Activated CD8-positive, alpha-beta memory T cell treated with anti-CD3 and anti-CD28 coated beads, Interleukin-2, amount 10 ng/mL, durations not matched to agents 7 days and 5 days (primary cell): ENCODE results near the gene AFAP1L2. TPM values are rescaled to one million over a fixed set of nuclear protein-coding genes. Genes with fewer than 3 reads are reported as not detected.

ENCODE experiments used
- ATAC-seq: fragments of 150-1000 bp; cut with Tn5 transposase; one replicate; pipeline ENCODE4 v1.10.0; 2021; ENCODE audit warnings: moderate library complexity
- CTCF ChIA-PET: fragments of 350-600 bp; sonication (Branson Sonifier 250); formaldehyde crosslinking; loops from one replicate; lab custom pipeline; 2021; ENCODE audit warnings: antibody characterized with exemption; lab: Charles Lee
- DNase-seq: peaks from one replicate; pipeline ENCODE4 v3.0.0-alpha.2; 2020
- H3K27ac Mint-ChIP-seq: one replicate; pipeline ENCODE4 v1.8.0; 2021; ENCODE audit warnings: mild to moderate bottlenecking, mixed read lengths
- H3K27me3 Mint-ChIP-seq: one replicate; pipeline ENCODE4 v1.8.0; 2021; ENCODE audit warnings: mixed read lengths
- H3K36me3 Mint-ChIP-seq: one replicate; pipeline ENCODE4 v1.8.0; 2021; ENCODE audit warnings: mild to moderate bottlenecking, mixed read lengths
- H3K4me1 Mint-ChIP-seq: one replicate; pipeline ENCODE4 v1.8.0; 2021; ENCODE audit warnings: mixed read lengths
- H3K4me3 Mint-ChIP-seq: one replicate; pipeline ENCODE4 v1.8.0; 2021; ENCODE audit warnings: mild to moderate bottlenecking, moderate library complexity, mixed read lengths
- H3K9me3 Mint-ChIP-seq: one replicate; pipeline ENCODE4 v1.8.0; 2022; ENCODE audit warnings: low read depth, mixed read lengths
- total RNA-seq, 2 experiments: library from RNA; stranded (reverse); gene quantifications; one replicate each; pipeline ENCODE4 v1.2.3, GENCODE V29; 2021

AFAP1L2 gene
- total RNA-seq, 2 experiments from 2014 or later = 4.0 to 67.4 TPM

GRCh38 chr10:114311023-114311422 is 93.3 kb downstream of the AFAP1L2 start:
- CTCF ChIA-PET = no interaction called here
- Mint-ChIP-seq H3K36me3 (no peaks in the 10 kb centered on the region), H3K4me1 (no peaks in the 10 kb centered on the region), H3K4me3 (no peak overlapping the region), H3K9me3 (no peaks in the 10 kb centered on the region), H3K27me3 (no peaks in the 10 kb centered on the region), H3K27ac (no peak overlapping the region)
- DNase-seq (no peak), ATAC-seq (no peak)

DNA sequence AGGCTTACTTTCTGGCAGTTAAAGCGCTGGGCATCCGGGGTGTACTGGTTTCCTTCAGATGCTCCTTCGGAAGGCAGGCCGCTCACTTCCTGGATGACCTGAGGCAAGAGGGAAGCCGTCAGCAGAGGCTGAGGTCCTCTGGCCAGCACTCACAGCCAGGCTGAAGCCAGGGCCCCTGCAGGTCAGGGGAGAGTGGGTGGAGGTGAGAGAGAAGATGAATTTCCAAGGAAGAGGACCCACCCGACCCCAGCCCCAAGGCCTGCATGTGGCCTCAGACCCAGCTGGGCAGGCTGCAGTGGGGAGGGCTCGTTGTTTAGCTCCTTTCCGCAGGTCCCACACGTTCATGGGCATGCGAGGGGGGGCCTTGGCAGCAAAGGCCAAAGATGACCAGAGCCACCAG is 94.0 kb downstream of the AFAP1L2 start:
- no peak for ATAC-seq

GRCh38 chr10:114309364-114309651 is 95.0 kb downstream of the AFAP1L2 start:
- no peak overlapping the region for H3K4me3 Mint-ChIP-seq
- H3K4me1 Mint-ChIP-seq = peaks cover 2% of the 10 kb centered on the region
- H3K9me3 Mint-ChIP-seq = no peaks in the 10 kb centered on the region
- CTCF ChIA-PET = no interaction called here
- no peaks in the 10 kb centered on the region for H3K27me3 Mint-ChIP-seq
- H3K36me3 Mint-ChIP-seq = no peaks in the 10 kb centered on the region
- no peak for DNase-seq
- H3K27ac Mint-ChIP-seq = no peak overlapping the region
- no peak for ATAC-seq

More for the DNA sequence above, 94.0 kb downstream of the AFAP1L2 start:
- CTCF ChIA-PET = no interaction called here
- H3K27me3 Mint-ChIP-seq = no peaks in the 10 kb centered on the region
- no peak overlapping the region for H3K4me3 Mint-ChIP-seq
- H3K36me3 Mint-ChIP-seq = no peaks in the 10 kb centered on the region
- H3K9me3 Mint-ChIP-seq = no peaks in the 10 kb centered on the region
- no peaks in the 10 kb centered on the region for H3K4me1 Mint-ChIP-seq
- no peak for DNase-seq
- no peak overlapping the region for H3K27ac Mint-ChIP-seq

GRCh38 chr10:114308531-114309363 is 95.6 kb downstream of the AFAP1L2 start:
- CTCF ChIA-PET = no interaction called here
- peaks cover 8% of the 10 kb centered on the region for H3K4me1 Mint-ChIP-seq
- H3K36me3 Mint-ChIP-seq = no peaks in the 10 kb centered on the region
- DNase-seq (no peak), ATAC-seq (no peak)
- no peaks in the 10 kb centered on the region for H3K27me3 Mint-ChIP-seq
- no peaks in the 10 kb centered on the region for H3K9me3 Mint-ChIP-seq
- no peak overlapping the region for H3K27ac Mint-ChIP-seq
- no peak overlapping the region for H3K4me3 Mint-ChIP-seq

- H3K4me3 Mint-ChIP-seq = no peak overlapping the region
- H3K27ac Mint-ChIP-seq = no peak overlapping the region
- no peaks in the 10 kb centered on the region for H3K36me3 Mint-ChIP-seq
- H3K27me3 Mint-ChIP-seq = no peaks in the 10 kb centered on the region
- CTCF ChIA-PET = no interaction called here
- no peaks in the 10 kb centered on the region for H3K9me3 Mint-ChIP-seq
- ATAC-seq (no peak), DNase-seq (no peak)
- H3K4me1 Mint-ChIP-seq = peaks cover 10% of the 10 kb centered on the region
Observed at GRCh38 chr10:114307731-114308130, 96.6 kb downstream of the AFAP1L2 start.

- Mint-ChIP-seq H3K36me3 (no peaks in the 10 kb centered on the region), H3K27me3 (no peaks in the 10 kb centered on the region), H3K9me3 (no peaks in the 10 kb centered on the region), H3K4me3 (no peak overlapping the region), H3K27ac (no peak overlapping the region), H3K4me1 (peaks cover 10% of the 10 kb centered on the region)
- CTCF ChIA-PET = no interaction called here
- no peak for ATAC-seq
- DNase-seq = no peak
Observed at GRCh38 chr10:114306116-114306973, 98.0 kb downstream of the AFAP1L2 start.

- Mint-ChIP-seq H3K4me3 (peak overlapping the region; percentile 81), H3K36me3 (no peaks in the 10 kb centered on the region), H3K9me3 (no peaks in the 10 kb centered on the region), H3K27me3 (no peaks in the 10 kb centered on the region), H3K4me1 (peaks cover 10% of the 10 kb centered on the region), H3K27ac (no peak overlapping the region)
- DNase-seq (no peak), ATAC-seq (no peak)
- CTCF ChIA-PET = interaction anchor here (3.1 kb wide), 1 partner anchor 154 kb away, joined by 50 read pairs; no protein-coding TSS in a partner anchor
Observed at GRCh38 chr10:114305521-114305925, 98.8 kb downstream of the AFAP1L2 start.

DNA sequence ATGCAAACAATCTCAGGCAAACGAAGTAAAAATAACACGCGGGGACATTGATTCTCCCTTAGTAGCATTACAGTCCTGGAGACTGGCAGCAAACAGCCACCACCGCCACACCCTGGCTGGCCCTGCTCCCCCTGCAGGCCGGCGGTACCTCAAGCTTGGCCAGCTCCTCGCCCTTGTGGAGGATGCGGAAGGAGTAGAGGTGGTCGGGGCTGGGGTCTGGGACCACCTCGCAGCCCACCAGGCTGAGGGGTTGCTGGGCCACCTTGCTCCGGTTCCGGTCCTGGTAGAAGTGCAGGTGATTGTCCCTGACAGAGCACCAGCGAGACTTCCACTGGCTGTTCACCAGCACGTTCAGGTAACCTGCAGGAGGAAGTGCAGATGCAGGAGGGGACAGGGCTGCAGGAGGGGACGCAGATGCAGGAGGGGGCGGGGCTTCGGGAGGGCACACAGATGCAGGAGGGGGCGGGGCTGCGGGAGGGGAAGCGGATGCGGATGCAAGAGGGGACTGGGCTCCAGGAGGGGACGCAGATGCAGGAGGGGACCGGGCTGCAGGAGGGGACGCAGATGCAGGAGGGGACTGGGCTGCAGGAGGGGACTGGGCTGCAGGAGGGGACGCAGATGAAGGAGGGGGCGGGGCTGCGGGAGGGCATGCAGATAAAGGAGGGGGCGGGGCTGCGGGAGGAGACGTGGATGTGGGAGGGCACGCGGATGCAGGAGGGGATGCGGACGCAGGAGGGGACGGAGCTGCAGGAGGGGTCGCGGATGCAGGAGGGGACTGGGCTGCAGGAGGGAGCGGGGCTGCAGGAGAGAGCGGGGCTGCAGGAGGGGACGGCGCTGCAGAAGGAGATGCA is 99.5 kb downstream of the AFAP1L2 start:
- Mint-ChIP-seq H3K9me3 (no peaks in the 10 kb centered on the region), H3K4me1 (peaks cover 10% of the 10 kb centered on the region), H3K36me3 (no peaks in the 10 kb centered on the region), H3K4me3 (peak overlapping the region; percentile 81), H3K27me3 (no peaks in the 10 kb centered on the region), H3K27ac (peak overlapping the region; percentile 84)
- ATAC-seq (peak; percentile 85), DNase-seq (peak; percentile 87)
- CTCF ChIA-PET = interaction anchor here (0.8 to 3.1 kb wide), 59 partner anchors 8 to 901 kb away, joined by 3 to 50 read pairs (median 4); partner anchors contain the start of gene FHIP2A

- Mint-ChIP-seq H3K9me3 (no peaks in the 10 kb centered on the region), H3K36me3 (no peaks in the 10 kb centered on the region), H3K27ac (peak overlapping the region; percentile 84), H3K4me3 (peak overlapping the region; percentile 81), H3K4me1 (peaks cover 10% of the 10 kb centered on the region), H3K27me3 (no peaks in the 10 kb centered on the region)
- DNase-seq (peak; percentile 88), ATAC-seq (peak; percentile 70)
- CTCF ChIA-PET = interaction anchor here (0.6 to 3.1 kb wide), 68 partner anchors 9 to 902 kb away, joined by 3 to 50 read pairs (median 4); partner anchors contain the start of gene FHIP2A
Observed at GRCh38 chr10:114304017-114304570, 100.2 kb downstream of the AFAP1L2 start.

GRCh38 chr10:114303556-114303955 is 100.7 kb downstream of the AFAP1L2 start:
- CTCF ChIA-PET = interaction anchor here (0.6 to 3.1 kb wide), 56 partner anchors 9 to 902 kb away, joined by 3 to 50 read pairs (median 5); partner anchors contain the start of gene FHIP2A
- H3K4me3 Mint-ChIP-seq = peak overlapping the region; percentile 81
- no peaks in the 10 kb centered on the region for H3K36me3 Mint-ChIP-seq
- DNase-seq (no peak), ATAC-seq (no peak)
- H3K4me1 Mint-ChIP-seq = peaks cover 10% of the 10 kb centered on the region
- H3K27ac Mint-ChIP-seq = no peak overlapping the region
- H3K27me3 Mint-ChIP-seq = no peaks in the 10 kb centered on the region
- no peaks in the 10 kb centered on the region for H3K9me3 Mint-ChIP-seq

- peaks cover 2% of the 10 kb centered on the region for H3K36me3 Mint-ChIP-seq
- DNase-seq (no peak), ATAC-seq (no peak)
- peaks cover 10% of the 10 kb centered on the region for H3K4me1 Mint-ChIP-seq
- H3K9me3 Mint-ChIP-seq = no peaks in the 10 kb centered on the region
- H3K27ac Mint-ChIP-seq = no peak overlapping the region
- CTCF ChIA-PET = interaction anchor here (0.8 to 2.6 kb wide), 4 partner anchors 101 to 520 kb away, joined by 3 to 36 read pairs (median 20); partner anchors contain the start of gene FHIP2A
- no peaks in the 10 kb centered on the region for H3K27me3 Mint-ChIP-seq
- no peak overlapping the region for H3K4me3 Mint-ChIP-seq
Observed at GRCh38 chr10:114301951-114302710, 102.2 kb downstream of the AFAP1L2 start.

GRCh38 chr10:114301177-114301576 is 103.1 kb downstream of the AFAP1L2 start:
- Mint-ChIP-seq H3K9me3 (no peaks in the 10 kb centered on the region), H3K4me1 (peaks cover 10% of the 10 kb centered on the region), H3K27ac (no peak overlapping the region), H3K27me3 (no peaks in the 10 kb centered on the region), H3K36me3 (peaks cover 10% of the 10 kb centered on the region), H3K4me3 (no peak overlapping the region)
- DNase-seq (no peak), ATAC-seq (no peak)
- CTCF ChIA-PET = no interaction called here
